MM.1S (cell line): Measurements from ENCODE around the gene ZNF853.

Source experiments
- DNase-seq: peaks from one replicate; pipeline ENCODE4 v3.0.0-alpha.2; 2015
- H2AFZ ChIP-seq: fragments of 300-600 bp; sonication (generic); 2 replicates; pipeline ENCODE4 v1.6.0; 2016; ENCODE audit warnings: antibody characterized with exemption, low read length
- H3F3A ChIP-seq: fragments of 300-600 bp; sonication (generic); 2 replicates; pipeline ENCODE4 v1.6.1; 2016; ENCODE audit warnings: mild to moderate bottlenecking, antibody characterized with exemption, low read length, moderate library complexity, mixed read lengths; ENCODE audit not compliant: insufficient read depth
- H3K27ac ChIP-seq: fragments of 300-600 bp; sonication (generic); 2 replicates; pipeline ENCODE4 v1.5.1; 2016; ENCODE audit warnings: mild to moderate bottlenecking, low read length
- H3K27me3 ChIP-seq: fragments of 300-600 bp; sonication (generic); replicated peaks from 2 replicates; pipeline ENCODE4 v1.6.0; 2016; ENCODE audit warnings: low read length; ENCODE audit not compliant: insufficient read depth
- H3K36me3 ChIP-seq: fragments of 300-600 bp; sonication (generic); replicated peaks from 2 replicates; pipeline ENCODE4 v1.6.1; 2016; ENCODE audit warnings: mild to moderate bottlenecking, low read length, mixed read lengths; ENCODE audit not compliant: insufficient read depth
- H3K4me1 ChIP-seq: fragments of 300-600 bp; sonication (generic); 2 replicates; pipeline ENCODE4 v1.6.1; 2016; ENCODE audit warnings: low read length, mixed read lengths
- H3K4me2 ChIP-seq: fragments of 300-600 bp; sonication (generic); 2 replicates; pipeline ENCODE4 v1.6.0; 2016; ENCODE audit warnings: low read depth, low read length
- H3K4me3 ChIP-seq: fragments of 300-600 bp; sonication (generic); 2 replicates; pipeline ENCODE4 v1.5.1; 2016; ENCODE audit warnings: low read length, mixed read lengths
- H3K79me2 ChIP-seq: fragments of 300-600 bp; sonication (generic); 2 replicates; pipeline ENCODE4 v1.6.1; 2016; ENCODE audit warnings: mixed run types, low read length, mixed read lengths
- H3K9ac ChIP-seq: fragments of 300-600 bp; sonication (generic); 2 replicates; pipeline ENCODE4 v1.6.1; 2016; ENCODE audit warnings: low read length, mixed read lengths
- H3K9me2 ChIP-seq: fragments of 300-600 bp; sonication (generic); replicated peaks from 2 replicates; pipeline ENCODE4 v1.6.1; 2016; ENCODE audit warnings: mild to moderate bottlenecking, low read length, mixed read lengths; ENCODE audit not compliant: insufficient read depth
- H3K9me3 ChIP-seq: fragments of 300-600 bp; sonication (generic); replicated peaks from 2 replicates; pipeline ENCODE4 v1.6.1; 2016; ENCODE audit warnings: mild to moderate bottlenecking, low read length, mixed read lengths; ENCODE audit not compliant: insufficient read depth
- H4K20me1 ChIP-seq: fragments of 300-600 bp; sonication (generic); 2 replicates; pipeline ENCODE4 v1.6.1; 2016; ENCODE audit warnings: mild to moderate bottlenecking, low read length, moderate library complexity, mixed read lengths; ENCODE audit not compliant: insufficient read depth
- EZH2 ChIP-seq: fragments of 300-600 bp; sonication (generic); optimal IDR thresholded peaks from 2 replicates; pipeline ENCODE3; 2017; ENCODE audit warnings: low read depth, mild to moderate bottlenecking, antibody characterized with exemption, low read length, mixed read lengths
- EZH2phosphoT487 ChIP-seq: fragments of 300-600 bp; sonication (generic); IDR thresholded peaks from 2 replicates; pipeline ENCODE4 v1.6.1; 2018; ENCODE audit warnings: antibody characterized with exemption, low read length
- TF ChIP-seq, protein P1 (sequence below): fragments of 300-600 bp; sonication (generic); IDR thresholded peaks from 2 replicates; pipeline ENCODE4 v1.5.1; 2016; ENCODE audit warnings: antibody characterized with exemption, low read length, mixed read lengths

The ZNF853 gene

GRCh38 chr7:6639627-6640026 is 24.2 kb downstream of the ZNF853 start:
- Histone ChIP-seq H3K4me1 (no peaks in the 10 kb centered on the region), H3K27me3 (no peaks in the 10 kb centered on the region), H3K4me2 (no peak overlapping the region), H3K9me3 (no peaks in the 10 kb centered on the region), H2AFZ (no peak overlapping the region), H3K9me2 (no peaks in the 10 kb centered on the region), H3K9ac (no peak overlapping the region), H3K4me3 (no peak overlapping the region), H3K79me2 (peaks cover 27% of the 10 kb centered on the region), H3F3A (no peaks in the 10 kb centered on the region), H3K36me3 (peaks cover 2% of the 10 kb centered on the region; the same call in 1 of the 2 replicates), H3K27ac (no peak overlapping the region), H4K20me1 (no peaks in the 10 kb centered on the region)
- DNase-seq = no peak
- TF ChIP-seq EZH2phosphoT487 (no peak), EZH2 (no peak)
- TF ChIP-seq, protein P1, sequence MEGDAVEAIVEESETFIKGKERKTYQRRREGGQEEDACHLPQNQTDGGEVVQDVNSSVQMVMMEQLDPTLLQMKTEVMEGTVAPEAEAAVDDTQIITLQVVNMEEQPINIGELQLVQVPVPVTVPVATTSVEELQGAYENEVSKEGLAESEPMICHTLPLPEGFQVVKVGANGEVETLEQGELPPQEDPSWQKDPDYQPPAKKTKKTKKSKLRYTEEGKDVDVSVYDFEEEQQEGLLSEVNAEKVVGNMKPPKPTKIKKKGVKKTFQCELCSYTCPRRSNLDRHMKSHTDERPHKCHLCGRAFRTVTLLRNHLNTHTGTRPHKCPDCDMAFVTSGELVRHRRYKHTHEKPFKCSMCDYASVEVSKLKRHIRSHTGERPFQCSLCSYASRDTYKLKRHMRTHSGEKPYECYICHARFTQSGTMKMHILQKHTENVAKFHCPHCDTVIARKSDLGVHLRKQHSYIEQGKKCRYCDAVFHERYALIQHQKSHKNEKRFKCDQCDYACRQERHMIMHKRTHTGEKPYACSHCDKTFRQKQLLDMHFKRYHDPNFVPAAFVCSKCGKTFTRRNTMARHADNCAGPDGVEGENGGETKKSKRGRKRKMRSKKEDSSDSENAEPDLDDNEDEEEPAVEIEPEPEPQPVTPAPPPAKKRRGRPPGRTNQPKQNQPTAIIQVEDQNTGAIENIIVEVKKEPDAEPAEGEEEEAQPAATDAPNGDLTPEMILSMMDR = no peak

- Histone ChIP-seq H3K9ac (no peak overlapping the region), H4K20me1 (no peaks in the 10 kb centered on the region), H3K9me3 (no peaks in the 10 kb centered on the region), H3K27me3 (no peaks in the 10 kb centered on the region), H3K4me3 (no peak overlapping the region), H3K4me1 (no peaks in the 10 kb centered on the region), H3K4me2 (no peak overlapping the region), H3K27ac (no peak overlapping the region), H3K79me2 (peaks cover 27% of the 10 kb centered on the region), H3K36me3 (peaks cover 8% of the 10 kb centered on the region; the same call in 1 of the 2 replicates), H3K9me2 (no peaks in the 10 kb centered on the region), H2AFZ (no peak overlapping the region), H3F3A (no peaks in the 10 kb centered on the region)
- no peak for TF ChIP-seq EZH2phosphoT487
- TF ChIP-seq, protein P1 = no peak
- no peak for TF ChIP-seq EZH2
- no peak for DNase-seq
These were observed 24.9 kb downstream of the ZNF853 start for GRCh38 chr7:6640246-6640721.

DNA sequence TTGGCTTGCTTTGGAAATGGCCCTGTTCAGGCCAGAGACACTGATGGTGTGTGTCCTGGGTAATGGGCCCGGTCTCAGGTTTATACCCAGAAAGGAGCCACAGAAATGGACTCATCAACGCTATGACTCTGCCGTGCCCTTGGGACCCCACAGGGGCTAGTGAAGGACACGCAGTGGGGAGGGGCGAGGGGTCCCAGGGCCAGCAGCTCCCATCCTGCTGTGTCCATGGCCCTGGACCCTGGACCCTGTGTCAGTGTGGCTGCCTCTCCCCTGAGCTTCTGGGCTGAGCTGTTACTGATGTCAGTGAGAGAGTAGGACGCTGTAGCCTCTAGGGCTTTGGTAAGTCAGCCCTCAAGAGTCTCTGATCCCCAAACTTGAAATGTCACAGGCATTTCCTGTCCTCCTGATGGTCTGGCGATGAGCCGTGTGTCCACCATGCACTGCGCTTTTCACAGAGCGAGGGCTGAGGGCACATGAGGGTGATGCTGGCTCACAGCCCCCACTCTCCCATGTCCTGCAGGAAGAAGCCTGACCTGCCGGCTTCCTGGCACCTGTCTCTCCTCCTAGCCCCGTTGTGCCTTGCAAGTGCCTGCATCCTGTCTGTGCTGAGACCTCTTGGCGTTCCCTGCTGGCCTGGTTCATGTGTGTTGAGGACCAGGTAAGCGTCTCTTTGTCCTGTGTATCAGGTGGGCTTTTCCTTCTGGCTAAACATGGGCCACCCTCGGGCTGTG is 26.1 kb downstream of the ZNF853 start:
- Histone ChIP-seq H3K27ac (no peak overlapping the region), H2AFZ (no peak overlapping the region), H3K4me1 (no peaks in the 10 kb centered on the region), H3K36me3 (peaks cover 8% of the 10 kb centered on the region; the same call in 1 of the 2 replicates), H3K9me3 (no peaks in the 10 kb centered on the region), H3K9me2 (no peaks in the 10 kb centered on the region), H3K4me3 (no peak overlapping the region), H4K20me1 (no peaks in the 10 kb centered on the region), H3K27me3 (no peaks in the 10 kb centered on the region), H3F3A (no peaks in the 10 kb centered on the region), H3K79me2 (peaks cover 27% of the 10 kb centered on the region), H3K9ac (no peak overlapping the region), H3K4me2 (no peak overlapping the region)
- TF ChIP-seq EZH2phosphoT487 (no peak), EZH2 (no peak)
- TF ChIP-seq, protein P1 = no peak
- no peak for DNase-seq
